Psoas muscle (tissue), 8 donors: ENCODE results near the gene PNPLA5. TPM values are rescaled to one million over a fixed set of nuclear protein-coding genes. Genes with fewer than 3 reads are reported as not detected.
A peak's percentile ranks its signal among the peaks of the same experiment; 100 is the strongest.

Source experiments
- ATAC-seq, 4 donors: fragments of 200-7000 bp; cut with Tn5 transposase; one replicate each; pipeline ENCODE4 v1.9.1; 2020; ENCODE audit warnings: moderate library complexity in 3 of 4, mild to moderate bottlenecking in 2 of 4
- DNase-seq, 2 donors: peaks; one replicate each; pipeline ENCODE4 v3.0.0-alpha.2; 2020
- H3K27ac ChIP-seq: fragments of 200-600 bp; one replicate; pipeline ENCODE4 v1.8.0; 2022
- H3K27me3 ChIP-seq, 3 donors: fragments of 200-600 bp in 1 of 3; one replicate each; pipeline versions ENCODE4 v1.6.1 to v1.8.0; 2013 to 2022; ENCODE audit warnings: low read length in 2 of 3, mild to moderate bottlenecking in 2 of 3, moderate library complexity in 1 of 3; ENCODE audit not compliant: insufficient read depth in 3 of 3
- H3K36me3 ChIP-seq, 2 donors: fragments of 200-600 bp in 1 of 2; one replicate each; pipeline versions ENCODE4 v1.6.1 to v1.8.0; 2013 to 2022; ENCODE audit warnings: low read depth in 1 of 2, mild to moderate bottlenecking in 1 of 2, moderate library complexity in 1 of 2; ENCODE audit not compliant: insufficient read depth in 1 of 2
- H3K4me1 ChIP-seq: fragments of 200-600 bp; one replicate; pipeline ENCODE4 v1.8.0; 2022
- H3K4me3 ChIP-seq: fragments of 200-600 bp; one replicate; pipeline ENCODE4 v1.8.0; 2022; ENCODE audit warnings: mild to moderate bottlenecking
- H3K9me3 ChIP-seq: fragments of 200-600 bp; one replicate; pipeline ENCODE4 v1.8.0; 2022
- whole genome bisulfite sequencing, 3 donors: extraction: QIAGEN DNeasy Blood & Tissue Kit; methylation state at CpG; one replicate each; pipeline versions ENCODE4 v1.1.6 to v1.1.7; 2013; 5-methylcytosine and 5-hydroxymethylcytosine counted together
- intact Hi-C, 2 donors: fragments of 100-400 bp; cut with DNase I; formaldehyde crosslinking; loops; one replicate each; pipeline versions ENCODE4 v1.11.0 to v1.14.2; 2022
- polyA plus RNA-seq, 3 donors: library from polyadenylated mRNA; stranded (reverse); fragments of 200-250 nt; gene quantifications; one replicate each; pipeline ENCODE4 v1.2.3, GENCODE V29; 2013
- total RNA-seq, 4 donors: library from RNA; stranded (reverse); fragmentation: NEBNext Ultra II Directional in 2 of 4; extraction: Animal tissue kit (Norgen Biotek cat#: 25700) in 2 of 4; gene quantifications; one replicate each; pipeline versions ENCODE4 v1.2.1 to v1.2.4, GENCODE V29; 2021 to 2023
- TF ChIP-seq, protein P1 (sequence below): fragments of 200-600 bp; IDR thresholded peaks from one replicate; pipeline ENCODE4 v1.8.0; 2022; ENCODE audit warnings: antibody characterized with exemption
- donor health status: healthy with polysubstance abuse.
- donor health status: DM: no; HTN: no; CAD: no; lungs with moderate emphysema.
- donor health status: Bipolar disorder and iron deficiency.
- donor health status: healthy.
- donor health status: DM: yes; HTN: yes; CAD: no.
- donor health status: DM: no; HTN: no; CAD: no.
- donor health status: DM: no; HTN: no; CAD: no.
- donor health status: DM: yes; HTN: yes; CAD: no.

The PNPLA5 gene
- total and polyA plus RNA-seq, 7 donors: 0.01 to 0.18 TPM; not detected in 5

DNA sequence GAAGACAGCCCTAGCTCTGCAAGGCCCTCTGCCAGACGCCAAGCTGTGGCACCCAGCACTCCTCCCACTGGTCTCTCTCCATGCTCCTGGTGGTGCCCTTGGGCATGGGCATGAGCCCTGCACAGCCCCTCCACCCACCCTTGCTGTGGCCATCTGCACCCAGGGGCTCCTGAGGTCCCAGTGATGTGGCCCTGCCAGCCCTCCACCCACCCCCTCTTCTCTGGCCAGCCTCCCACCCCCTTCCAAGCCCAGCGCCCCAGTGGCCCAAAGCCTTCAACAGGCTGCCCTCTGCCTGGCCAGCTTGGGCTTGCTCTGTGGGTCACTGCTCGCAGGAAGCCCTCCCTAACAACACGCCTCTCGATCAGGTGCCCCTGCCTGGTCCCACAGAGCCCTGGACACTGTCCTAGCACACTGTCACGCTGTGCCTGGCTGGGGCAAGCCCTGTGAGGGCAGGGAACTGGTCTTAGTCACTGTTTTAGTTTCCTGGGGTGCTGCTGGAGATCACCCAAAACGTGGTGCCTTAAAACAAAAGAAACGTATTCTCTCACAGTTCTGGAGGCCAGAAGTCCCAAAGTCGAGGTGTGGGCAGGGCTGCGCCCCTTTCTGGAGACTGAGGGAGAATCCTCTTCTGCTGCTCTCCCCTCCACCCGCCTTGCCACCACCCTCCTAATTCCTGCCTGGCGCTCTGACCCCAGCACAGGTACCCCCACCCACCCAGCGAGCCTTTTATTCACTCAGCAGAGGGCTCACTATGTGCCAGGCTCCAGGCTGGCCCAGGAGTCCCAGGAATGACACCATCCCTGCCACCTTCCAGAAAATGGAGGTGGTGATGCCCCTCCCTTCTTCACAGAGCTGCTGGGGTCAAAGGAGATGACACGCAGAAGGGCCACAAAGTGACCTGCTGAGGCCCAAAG lies 44.2 kb downstream of the PNPLA5 start:
- Histone ChIP-seq H3K27ac (no peak overlapping the region), H3K27me3 (peaks cover 0 to 28% (median 4%) of the 10 kb centered on the region in 3 donors), H3K4me3 (no peak overlapping the region), H3K9me3 (no peaks in the 10 kb centered on the region), H3K36me3 (no peaks in the 10 kb centered on the region), H3K4me1 (no peaks in the 10 kb centered on the region)
- intact Hi-C loops: no loop called here
- WGBS, 3 donors: 81 to 91% (median 85%) methylated on average over 14 of the region's 14 CpGs
- TF ChIP-seq, protein P1, sequence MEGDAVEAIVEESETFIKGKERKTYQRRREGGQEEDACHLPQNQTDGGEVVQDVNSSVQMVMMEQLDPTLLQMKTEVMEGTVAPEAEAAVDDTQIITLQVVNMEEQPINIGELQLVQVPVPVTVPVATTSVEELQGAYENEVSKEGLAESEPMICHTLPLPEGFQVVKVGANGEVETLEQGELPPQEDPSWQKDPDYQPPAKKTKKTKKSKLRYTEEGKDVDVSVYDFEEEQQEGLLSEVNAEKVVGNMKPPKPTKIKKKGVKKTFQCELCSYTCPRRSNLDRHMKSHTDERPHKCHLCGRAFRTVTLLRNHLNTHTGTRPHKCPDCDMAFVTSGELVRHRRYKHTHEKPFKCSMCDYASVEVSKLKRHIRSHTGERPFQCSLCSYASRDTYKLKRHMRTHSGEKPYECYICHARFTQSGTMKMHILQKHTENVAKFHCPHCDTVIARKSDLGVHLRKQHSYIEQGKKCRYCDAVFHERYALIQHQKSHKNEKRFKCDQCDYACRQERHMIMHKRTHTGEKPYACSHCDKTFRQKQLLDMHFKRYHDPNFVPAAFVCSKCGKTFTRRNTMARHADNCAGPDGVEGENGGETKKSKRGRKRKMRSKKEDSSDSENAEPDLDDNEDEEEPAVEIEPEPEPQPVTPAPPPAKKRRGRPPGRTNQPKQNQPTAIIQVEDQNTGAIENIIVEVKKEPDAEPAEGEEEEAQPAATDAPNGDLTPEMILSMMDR: no peak
- DNase-seq (peak in 1 of 2 donors; percentile 35), ATAC-seq (no peak)

GRCh38 chr22:43846966-43847365 lies 44.8 kb downstream of the PNPLA5 start:
- ATAC-seq (no peak), DNase-seq (no peak)
- Histone ChIP-seq H3K9me3 (no peaks in the 10 kb centered on the region), H3K36me3 (no peaks in the 10 kb centered on the region), H3K4me1 (no peaks in the 10 kb centered on the region), H3K4me3 (no peak overlapping the region), H3K27ac (no peak overlapping the region), H3K27me3 (peaks cover 0 to 22% (median 2%) of the 10 kb centered on the region in 3 donors)
- intact Hi-C loops: no loop called here
- TF ChIP-seq, protein P1: no peak
- WGBS, 3 donors: 60 to 71% (median 68%) methylated on average over 11 of the region's 11 CpGs

- DNase-seq (peak in 1 of 2 donors; percentile 21), ATAC-seq (no peak)
- intact Hi-C loops: no loop called here
- H3K4me3 ChIP-seq: no peak overlapping the region
- 76 to 84% (median 77%) methylated on average over 11 of the region's 11 CpGs for WGBS, 3 donors
- TF ChIP-seq, protein P1: no peak
- no peak overlapping the region for H3K27ac ChIP-seq
- H3K27me3 ChIP-seq: peaks cover 0 to 12% (median 2%) of the 10 kb centered on the region in 3 donors
- H3K9me3 ChIP-seq: no peaks in the 10 kb centered on the region
- H3K36me3 ChIP-seq: no peaks in the 10 kb centered on the region
- no peaks in the 10 kb centered on the region for H3K4me1 ChIP-seq
These were observed 45.8 kb downstream of the PNPLA5 start for GRCh38 chr22:43845981-43846380.

GRCh38 chr22:43844560-43845545 lies 47.0 kb downstream of the PNPLA5 start:
- ATAC-seq (no peak), DNase-seq (peak in 1 of 2 donors; percentile 36)
- TF ChIP-seq, protein P1: no peak
- Histone ChIP-seq H3K27me3 (peaks cover 0 to 11% (median 0%) of the 10 kb centered on the region in 3 donors), H3K36me3 (no peaks in the 10 kb centered on the region), H3K9me3 (no peaks in the 10 kb centered on the region), H3K27ac (no peak overlapping the region), H3K4me1 (no peaks in the 10 kb centered on the region), H3K4me3 (no peak overlapping the region)
- intact Hi-C loops: no loop called here
- 81 to 86% (median 86%) methylated on average over 25 to 31 of the region's 31 CpGs for WGBS, 3 donors
